Stimulated activated CD8-positive, alpha-beta memory T cell treated with anti-CD3 and anti-CD28 coated beads, Interleukin-2, amount 100 ng/mL, for 48 hours (primary cell): ENCODE measurements around the gene RABL6.
"Not testable (repeated sequence)": the region's sequence is repeated elsewhere in the genome, so short reads cannot be mapped to it uniquely, and the experiment has no call there.

ENCODE experiments used
- DNase-seq, 2 donors: peaks; one replicate each; pipeline ENCODE4 v3.0.0-alpha.2; 2020; ENCODE audit warnings: low read depth in 2 of 2

RABL6 gene

DNA sequence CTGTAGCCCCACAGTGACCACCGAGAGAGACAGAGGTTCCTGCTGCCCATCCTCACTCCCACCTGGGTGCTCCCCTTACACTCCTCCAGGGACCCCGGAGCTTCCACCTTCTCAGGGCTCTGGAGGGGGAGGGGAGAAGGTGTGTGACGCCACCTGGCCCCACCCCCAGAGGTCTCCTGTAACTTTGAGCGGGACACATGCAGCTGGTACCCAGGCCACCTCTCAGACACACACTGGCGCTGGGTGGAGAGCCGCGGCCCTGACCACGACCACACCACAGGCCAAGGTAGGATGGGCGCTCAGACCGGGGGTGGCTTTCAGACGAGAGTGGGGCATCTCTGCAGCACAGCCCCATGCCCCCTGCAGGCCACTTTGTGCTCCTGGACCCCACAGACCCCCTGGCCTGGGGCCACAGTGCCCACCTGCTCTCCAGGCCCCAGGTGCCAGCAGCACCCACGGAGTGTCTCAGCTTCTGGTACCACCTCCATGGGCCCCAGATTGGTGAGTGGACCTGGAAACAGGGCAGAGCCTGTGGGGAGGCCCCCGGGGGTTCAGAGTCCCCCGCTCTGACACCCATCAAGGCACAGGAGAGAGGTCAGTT, 48.9 kb downstream of the RABL6 start:
- no peak for DNase-seq

DNA sequence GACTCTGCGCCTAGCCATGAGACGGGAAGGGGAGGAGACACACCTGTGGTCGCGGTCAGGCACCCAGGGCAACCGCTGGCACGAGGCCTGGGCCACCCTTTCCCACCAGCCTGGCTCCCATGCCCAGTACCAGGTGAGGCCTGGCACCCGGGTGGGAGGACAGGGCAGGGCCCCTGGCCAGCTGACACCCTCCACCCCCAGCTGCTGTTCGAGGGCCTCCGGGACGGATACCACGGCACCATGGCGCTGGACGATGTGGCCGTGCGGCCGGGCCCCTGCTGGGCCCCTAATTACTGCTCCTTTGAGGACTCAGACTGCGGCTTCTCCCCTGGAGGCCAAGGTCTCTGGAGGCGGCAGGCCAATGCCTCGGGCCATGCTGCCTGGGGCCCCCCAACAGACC, 49.4 kb downstream of the RABL6 start:
- DNase-seq: no peak

DNA sequence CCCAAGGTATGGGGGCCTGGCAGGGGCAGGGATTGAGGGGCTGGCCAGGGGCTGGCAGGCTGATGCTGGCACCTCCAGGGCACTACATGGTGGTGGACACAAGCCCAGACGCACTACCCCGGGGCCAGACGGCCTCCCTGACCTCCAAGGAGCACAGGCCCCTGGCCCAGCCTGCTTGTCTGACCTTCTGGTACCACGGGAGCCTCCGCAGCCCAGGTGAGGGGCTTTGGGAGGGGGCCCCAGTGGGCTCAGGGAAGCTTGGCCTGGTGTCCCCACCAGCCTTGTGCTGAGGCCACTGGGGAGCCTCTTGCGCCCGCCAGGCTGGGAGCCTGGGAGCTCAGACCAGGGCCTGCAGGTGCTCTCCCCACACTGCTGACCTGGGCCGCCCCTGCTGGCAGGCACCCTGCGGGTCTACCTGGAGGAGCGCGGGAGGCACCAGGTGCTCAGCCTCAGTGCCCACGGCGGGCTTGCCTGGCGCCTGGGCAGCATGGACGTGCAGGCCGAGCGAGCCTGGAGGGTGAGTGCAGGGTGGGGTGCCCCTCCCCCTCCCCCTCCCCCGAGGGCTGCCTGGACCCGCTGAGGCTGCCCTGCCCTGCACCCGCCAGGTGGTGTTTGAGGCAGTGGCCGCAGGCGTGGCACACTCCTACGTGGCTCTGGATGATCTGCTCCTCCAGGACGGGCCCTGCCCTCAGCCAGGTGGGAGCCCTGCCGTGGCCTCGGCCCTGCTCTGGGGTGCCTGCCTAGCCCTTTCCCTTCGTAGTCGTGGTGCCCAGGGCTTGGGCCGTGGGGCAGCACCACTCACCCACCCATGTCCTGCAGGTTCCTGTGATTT, 50.0 kb downstream of the RABL6 start:
- no peak for DNase-seq

DNA sequence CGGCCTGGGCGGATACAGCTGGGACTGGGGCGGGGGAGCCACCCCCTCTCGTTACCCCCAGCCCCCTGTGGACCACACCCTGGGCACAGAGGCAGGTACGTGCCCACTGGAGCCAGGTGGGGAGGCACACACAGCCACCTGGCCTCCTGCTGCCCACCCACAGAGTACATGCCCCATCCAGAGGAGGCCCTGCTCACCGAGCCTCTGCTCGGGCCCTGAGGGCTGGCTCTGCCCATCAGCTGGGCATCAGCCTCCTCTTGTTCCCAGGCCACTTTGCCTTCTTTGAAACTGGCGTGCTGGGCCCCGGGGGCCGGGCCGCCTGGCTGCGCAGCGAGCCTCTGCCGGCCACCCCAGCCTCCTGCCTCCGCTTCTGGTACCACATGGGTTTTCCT, 50.7 kb downstream of the RABL6 start:
- DNase-seq: no peak

DNA sequence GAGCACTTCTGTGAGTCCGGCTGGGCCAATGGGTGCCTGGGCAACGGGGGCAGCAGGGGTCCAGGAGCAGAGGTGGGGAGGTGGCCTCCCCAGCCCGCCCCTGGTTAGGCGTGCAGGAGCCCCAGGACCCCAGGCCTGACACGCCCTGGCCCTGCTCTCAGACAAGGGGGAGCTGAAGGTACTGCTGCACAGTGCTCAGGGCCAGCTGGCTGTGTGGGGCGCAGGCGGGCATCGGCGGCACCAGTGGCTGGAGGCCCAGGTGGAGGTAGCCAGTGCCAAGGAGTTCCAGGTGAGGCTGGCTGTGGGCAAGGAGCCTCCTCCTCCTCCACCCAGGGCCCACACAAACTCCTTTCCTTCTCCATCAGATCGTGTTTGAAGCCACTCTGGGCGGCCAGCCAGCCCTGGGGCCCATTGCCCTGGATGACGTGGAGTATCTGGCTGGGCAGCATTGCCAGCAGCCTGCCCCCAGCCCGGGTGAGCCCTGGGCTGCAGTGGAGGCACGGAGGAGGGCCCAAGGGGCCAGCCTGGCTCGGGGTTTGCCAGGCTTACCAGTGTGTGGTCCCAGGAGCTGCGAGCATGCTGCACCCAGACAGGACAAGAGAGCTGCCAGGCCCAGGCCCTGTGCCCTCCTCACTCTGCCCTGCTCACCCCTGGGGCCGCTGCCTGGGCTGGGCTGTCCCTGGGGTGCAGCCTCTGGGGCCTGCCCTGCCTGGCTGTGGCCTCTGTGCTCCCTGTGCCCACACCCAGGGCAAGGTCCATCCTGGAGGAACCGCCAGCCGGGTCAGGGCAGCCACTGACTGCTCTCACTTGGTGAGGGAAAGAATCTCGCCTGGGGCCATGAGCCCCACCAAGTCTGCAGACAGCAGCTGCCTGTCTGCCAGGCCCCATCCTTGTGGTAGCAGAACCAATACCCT, 51.4 kb downstream of the RABL6 start:
- no peak for DNase-seq

DNA sequence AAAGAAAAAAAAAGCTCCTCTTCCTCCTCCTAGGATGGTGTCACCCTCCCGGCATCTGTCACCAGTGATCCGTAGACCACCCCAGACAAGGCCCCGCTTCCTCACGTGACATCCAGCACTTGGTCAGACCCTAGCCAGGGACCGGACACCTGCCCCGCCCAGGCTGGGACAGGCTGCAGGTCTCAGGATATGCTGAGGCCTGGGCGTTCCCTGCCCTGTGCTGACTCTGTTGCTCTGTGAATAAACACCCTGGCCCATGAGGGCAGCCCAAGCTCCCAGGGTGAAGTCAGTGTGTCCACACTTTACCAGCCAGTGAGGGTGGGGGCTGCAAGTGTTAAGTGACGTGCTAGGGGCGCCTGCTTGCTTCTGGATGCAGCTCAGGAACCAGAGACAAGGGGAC, 52.8 kb downstream of the RABL6 start:
- no peak for DNase-seq

DNA sequence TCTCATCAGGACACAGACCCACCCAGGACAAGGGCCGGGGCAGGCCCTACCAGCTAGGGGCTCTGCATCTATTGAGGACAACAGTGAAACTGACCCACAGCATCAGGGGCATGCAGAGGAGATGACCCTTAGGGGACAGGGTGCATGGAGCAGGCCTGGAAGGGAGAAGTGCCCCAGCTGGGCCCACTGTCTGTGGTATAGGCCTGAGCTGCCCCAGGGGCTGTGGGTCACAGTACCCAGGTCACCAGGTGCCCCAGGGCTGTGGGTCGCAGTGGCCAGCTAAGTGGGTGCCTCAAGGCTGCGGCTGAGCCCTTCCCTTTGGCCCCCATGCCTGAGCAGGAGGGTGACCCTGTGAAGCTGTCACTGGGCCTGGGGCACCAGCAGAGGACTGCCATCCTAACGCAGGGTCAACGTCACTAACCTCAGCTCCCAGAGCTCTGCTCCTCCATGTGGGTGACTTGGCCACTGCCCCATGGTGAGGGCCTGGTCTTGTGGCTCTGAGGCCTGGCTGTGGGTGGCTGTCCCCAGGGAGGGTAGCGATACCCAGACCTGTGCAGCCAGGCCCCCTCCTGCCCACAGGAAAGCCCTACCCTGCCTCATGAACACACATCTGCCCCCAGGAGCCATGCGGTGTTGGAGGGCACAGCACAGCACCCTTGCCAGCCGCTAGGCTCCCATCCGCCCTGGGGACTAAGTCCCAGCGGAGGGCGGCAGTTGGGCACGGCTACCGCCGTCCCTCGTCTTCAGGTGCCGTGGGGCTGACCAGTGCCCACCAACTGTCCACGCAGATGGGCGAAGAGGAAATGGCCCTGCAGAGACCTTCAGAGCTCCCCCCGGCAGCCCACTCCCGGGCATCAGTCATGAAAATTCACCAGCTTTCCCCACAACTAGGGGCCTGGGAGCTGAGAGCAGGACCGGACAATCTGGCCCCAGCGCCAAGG, 53.5 kb downstream of the RABL6 start:
- DNase-seq: no peak

DNA sequence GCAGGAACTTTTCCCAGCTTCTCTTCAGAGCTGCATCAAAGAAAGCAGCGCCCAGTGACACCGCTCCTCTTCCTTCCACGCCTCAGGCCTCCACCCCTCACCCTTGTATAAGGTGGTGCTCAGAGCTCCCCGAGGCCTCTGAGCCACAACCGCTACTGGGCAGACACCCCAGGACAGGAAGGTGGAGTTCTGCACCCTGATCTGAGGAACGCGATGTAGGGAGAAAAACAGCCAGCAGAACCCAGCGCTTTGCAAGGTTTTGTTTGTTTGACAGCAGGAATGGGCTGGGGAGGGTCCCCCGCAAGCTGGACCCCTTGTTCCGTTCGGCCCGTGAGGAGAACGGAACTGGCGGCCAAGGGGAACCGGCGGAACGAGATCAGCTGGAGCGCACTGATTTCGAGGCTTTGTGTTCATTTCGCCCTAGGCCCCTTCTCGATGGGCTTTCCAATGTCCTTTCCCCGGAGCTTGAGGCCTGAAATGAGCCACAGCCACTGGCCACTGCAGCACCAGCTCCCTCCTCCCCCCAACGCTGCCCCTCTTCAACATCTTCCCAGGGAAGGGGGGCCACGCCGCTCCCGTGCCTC, 54.2 kb downstream of the RABL6 start:
- no peak for DNase-seq

DNA sequence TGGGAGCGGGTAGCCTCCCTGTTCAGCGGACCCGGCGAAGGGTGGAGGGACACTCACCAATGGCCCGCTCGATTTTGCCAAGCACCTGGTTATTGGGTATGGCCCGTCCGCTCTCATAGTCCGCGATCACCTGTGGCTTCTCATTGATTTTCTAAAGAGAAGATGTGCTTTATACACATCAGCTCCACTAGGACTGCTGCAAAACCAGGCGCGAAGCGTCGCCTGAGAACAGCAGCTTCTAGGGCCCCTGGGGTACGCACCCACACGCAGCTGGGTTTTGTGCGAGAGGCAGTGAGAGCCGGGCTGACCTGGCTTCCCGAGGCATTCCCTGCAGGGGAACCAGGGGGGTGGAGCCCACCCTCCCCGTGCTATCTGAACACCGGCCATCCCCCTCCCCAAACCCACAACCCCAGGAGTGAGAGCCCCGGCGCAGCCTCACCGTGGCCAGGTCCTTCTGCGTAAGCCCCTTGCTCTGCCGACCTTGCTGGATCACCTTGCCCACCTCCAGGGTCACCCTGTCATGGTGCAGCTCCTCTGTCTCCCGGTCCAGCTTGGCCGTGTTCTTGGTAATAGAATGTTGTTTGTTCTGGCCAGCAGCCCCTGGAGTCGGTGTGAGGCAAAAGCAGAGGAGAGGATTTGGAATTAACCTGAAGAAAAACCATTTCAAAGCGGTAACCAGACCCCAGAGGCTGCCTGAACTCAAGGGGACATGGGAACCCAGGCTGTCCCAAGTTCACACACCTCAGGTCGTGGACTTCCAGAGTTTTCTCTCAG, 55.3 kb downstream of the RABL6 start:
- DNase-seq: no peak

DNA sequence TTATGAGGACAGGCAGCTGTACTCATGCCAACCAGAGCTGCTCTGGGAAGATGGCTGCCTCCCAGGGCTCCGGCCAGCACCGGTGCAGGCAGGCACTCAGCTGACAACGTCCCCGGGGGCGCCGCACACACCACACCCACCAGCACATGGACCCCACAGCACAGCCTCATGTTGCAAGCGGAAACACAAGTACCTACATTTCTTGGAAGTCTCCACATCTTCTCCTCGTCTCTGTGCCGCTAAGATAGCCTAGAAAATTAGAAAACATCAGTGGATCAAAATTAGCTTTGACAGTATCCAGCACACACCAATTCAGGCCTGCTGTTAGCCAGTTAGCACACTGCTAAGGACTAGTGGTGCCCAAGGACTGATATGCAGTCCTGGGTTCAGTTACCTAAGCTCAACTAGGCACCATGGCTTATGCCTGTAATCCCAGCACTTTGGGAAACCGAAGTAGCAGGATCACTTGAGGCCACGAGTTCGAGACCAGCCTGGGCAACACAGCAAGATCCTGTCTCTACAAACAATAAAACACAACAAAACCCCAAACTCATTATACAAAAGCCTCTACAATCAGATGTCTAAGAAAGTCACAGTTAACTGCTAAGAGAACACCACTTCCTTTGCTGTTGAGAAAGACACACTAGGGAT, 56.0 kb downstream of the RABL6 start:
- no peak for DNase-seq

DNA sequence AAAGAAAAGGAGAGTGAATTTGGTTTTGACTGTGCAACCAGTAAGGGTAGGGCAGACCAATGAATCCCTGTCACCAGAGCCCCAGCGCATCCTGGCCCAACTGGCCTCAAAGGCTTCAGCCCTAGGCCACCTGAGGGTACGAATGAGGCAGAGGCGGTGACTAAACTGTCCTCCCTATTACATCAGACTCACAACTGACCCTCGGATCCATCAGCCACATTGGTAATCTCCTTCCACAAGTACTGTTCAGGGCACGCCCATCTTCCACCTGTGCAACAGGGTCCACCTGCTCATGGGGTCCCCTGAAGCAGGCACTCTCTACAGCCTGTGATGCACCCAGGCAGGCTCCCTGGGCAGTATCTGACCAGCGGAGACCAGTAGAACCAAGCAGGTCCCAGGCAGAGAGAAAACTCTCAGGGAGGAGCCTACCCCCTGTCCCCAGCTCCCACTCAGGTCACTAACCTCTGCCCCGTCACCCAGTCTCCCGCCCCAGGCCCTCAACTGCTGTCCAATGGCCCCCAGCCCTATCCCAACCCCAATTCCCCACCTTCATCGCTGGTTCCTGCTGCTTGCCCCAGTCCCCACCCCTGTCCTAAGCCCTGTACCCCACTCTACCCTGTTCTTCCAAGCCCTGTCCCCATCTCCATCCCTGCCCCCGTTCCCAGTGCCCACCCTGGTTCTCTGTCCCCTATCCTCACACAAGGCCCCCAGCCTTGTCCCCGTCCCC, 57.5 kb downstream of the RABL6 start:
- DNase-seq: no peak

DNA sequence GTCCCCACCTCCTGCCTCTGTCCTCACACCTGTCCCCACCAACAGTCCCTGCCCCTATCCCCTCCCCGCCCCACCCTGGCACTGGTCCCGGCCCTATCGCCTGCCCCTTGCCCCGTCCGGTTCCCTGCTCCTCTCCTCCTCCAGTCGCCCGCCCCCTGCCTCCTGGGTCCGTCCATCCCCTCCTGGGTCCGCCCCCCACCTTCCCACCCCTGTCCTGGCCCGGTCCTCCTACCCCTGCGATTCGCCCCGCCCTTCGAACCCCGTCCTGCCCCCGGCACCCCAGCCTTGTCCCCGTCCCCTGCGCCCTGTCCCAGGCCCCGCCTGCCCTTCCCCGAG, 58.0 kb downstream of the RABL6 start:
- no peak for DNase-seq

DNA sequence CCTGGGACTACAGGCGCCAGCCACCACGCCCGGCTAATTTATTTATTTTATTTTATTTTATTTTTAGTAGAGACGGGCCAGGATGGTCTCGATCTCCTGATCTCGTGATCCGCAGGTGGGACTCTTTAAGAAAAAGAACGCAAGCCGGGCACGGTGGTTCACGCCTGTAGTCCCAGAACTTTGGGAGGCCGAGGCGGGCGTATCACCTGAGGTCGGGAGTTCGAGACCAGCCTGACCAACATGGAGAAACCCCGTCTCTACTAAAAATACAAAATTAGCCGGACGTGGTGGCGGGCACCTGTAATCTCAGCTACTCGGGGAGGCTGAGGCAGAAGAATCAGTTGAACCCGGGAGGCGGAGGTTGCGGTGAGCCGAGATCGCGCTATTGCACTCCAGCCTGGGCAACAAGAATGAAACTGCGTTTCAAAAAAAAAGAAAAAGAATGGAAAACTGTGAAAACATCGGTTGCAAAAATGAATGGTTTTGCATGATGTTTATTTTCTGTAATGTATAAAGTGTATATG, 59.2 kb downstream of the RABL6 start:
- not testable (repeated sequence) for DNase-seq

DNA sequence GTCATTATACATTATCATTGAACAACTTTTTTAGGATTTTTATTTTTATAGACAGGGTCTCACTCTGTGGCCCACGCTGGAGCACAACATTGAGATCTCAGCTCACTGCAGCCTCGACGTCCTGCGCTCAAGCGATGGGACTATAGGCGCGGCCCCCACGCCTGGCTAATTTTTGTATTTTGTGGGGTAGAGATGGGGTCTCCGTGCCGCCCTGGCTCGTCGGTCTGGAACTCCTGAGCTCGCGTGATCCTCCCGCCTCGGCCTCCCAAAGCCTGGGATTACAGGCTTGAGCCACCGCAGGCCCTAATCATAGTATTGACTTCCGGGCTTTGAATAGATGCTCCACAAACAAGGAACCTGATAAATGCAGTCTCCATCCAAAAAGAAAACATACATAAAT, 59.7 kb downstream of the RABL6 start:
- no peak for DNase-seq

DNA sequence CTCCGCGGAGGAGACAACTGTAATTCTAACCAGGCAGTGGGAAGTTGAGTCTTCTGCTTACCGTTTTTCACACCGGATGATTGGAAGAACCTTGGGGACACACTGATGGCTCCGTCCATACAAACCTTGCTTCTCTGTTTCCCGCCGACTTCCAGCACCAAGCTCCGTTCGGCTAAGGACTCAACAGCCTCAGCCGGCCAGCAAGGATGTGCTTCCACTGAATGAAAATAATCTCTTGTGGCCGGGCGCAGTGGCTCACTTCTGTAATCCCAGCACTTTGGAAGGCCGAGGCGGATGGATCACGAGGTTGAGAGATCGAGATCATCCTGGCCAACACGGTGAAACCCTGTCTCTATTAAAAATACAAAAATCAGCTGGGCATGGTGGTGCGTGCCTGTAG, 60.2 kb downstream of the RABL6 start:
- no peak for DNase-seq

DNA sequence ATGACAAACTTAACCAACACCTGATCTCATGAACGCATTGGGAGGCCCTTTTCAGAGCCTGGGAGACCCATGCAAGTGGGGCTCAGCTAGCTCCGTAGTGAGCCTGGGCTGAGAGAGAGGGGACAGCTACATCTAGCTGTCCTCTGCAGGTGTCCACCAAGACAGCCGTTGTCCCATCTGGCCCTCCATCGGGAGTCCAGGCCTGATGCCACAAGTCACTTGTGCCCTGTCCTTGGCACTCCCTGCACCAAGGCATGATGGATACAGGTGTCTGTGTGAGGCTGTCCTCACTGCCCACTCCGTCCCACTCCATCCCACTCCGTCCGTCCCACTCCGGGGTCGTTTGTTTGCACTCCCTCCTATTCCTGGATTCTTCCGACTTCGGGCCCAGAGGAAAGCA, 60.9 kb downstream of the RABL6 start:
- no peak for DNase-seq

DNA sequence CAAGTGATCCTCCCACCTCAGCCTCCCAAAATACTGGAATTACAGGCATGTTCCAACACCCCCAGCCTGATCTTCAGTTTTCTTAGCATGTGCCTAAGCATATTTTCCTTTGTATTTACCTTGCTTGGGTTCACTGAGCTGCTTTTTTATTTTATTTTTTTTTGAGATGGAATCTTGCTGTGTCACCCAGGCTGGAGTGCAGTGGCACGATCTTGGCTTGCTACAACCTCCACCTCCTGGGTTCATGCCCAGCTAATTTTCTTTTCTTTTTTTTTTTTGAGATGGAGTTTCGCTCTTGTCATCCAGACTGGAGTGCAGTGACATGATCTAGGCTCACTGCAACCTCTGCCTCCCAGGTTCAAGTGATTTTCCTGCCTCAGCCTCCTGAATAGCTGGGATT, 61.9 kb downstream of the RABL6 start:
- DNase-seq: not testable (repeated sequence)

DNA sequence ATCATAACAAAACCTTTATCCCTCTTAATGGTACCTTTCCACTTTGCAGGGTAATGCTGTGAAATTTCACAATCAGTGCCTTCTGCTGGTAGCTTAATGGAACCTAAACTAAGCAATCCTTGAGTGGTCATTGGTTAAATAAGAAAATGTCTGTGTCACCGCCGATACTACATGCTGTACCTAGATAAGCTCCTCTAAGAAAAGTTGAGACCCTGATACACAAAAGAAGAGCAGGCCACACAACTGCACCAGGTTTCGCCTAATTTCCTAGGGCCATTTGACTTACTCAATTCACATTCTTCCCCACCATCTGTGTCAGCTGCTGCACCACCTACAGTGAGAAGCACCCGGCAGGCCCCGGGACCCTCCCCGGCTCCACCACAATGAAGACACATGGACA, 67.4 kb downstream of the RABL6 start:
- no peak for DNase-seq

DNA sequence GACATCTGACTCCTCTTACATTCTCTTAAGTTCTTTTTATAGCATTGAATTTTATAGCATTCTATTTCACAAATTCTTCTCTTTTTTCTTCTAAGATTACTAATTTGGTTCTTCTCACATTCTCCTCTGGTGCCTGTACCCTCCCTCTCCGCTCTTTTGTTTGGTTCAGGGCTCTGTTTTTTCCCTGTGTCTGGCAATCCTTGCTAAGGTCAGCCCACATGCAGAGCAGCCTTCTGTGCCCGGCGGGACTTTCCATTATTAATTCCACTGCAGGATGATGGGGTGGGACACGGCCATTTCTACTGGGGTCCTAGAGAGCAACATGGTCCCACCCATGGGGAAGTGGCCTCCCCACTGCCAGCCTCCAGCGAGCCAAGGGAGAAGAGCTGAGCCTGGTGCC, 68.7 kb downstream of the RABL6 start:
- DNase-seq: no peak
